HG02588 (cell line): Measurements from ENCODE around the gene EFCAB8.
"Not testable (repeated sequence)": the region's sequence is repeated elsewhere in the genome, so short reads cannot be mapped to it uniquely, and the experiment has no call there.

Experiments used
- ATAC-seq: cut with Tn5 transposase; IDR thresholded peaks from one replicate; pipeline ENCODE4 v1.9.1; 2021; ENCODE audit warnings: mild to moderate bottlenecking, moderate library complexity; ENCODE audit not compliant: unreplicated experiment

EFCAB8 gene

GRCh38 chr20:32839982-32840285 is 18.8 kb upstream of the EFCAB8 start:
- no peak for ATAC-seq

- no peak for ATAC-seq
These were observed 17.5 kb upstream of the EFCAB8 start for GRCh38 chr20:32841174-32841573.

GRCh38 chr20:32841632-32842031 is 17.1 kb upstream of the EFCAB8 start:
- ATAC-seq = no peak

GRCh38 chr20:32842688-32843524 is 15.8 kb upstream of the EFCAB8 start:
- no peak for ATAC-seq

- ATAC-seq = no peak
These were observed 12.9 kb upstream of the EFCAB8 start for GRCh38 chr20:32845786-32846185.

- ATAC-seq = no peak
These were observed 11.9 kb upstream of the EFCAB8 start for GRCh38 chr20:32846852-32847251.

GRCh38 chr20:32847964-32848363 is 10.8 kb upstream of the EFCAB8 start:
- ATAC-seq = no peak

GRCh38 chr20:32848846-32849245 is 9.9 kb upstream of the EFCAB8 start:
- ATAC-seq = no peak

- ATAC-seq = no peak
These were observed 9.1 kb upstream of the EFCAB8 start for GRCh38 chr20:32849577-32849976.

GRCh38 chr20:32855387-32855786 is 3.3 kb upstream of the EFCAB8 start:
- no peak for ATAC-seq

- ATAC-seq = no peak
These were observed 534 bp upstream of the EFCAB8 start for GRCh38 chr20:32858189-32858588.

- ATAC-seq = no peak
These were observed 2.7 kb downstream of the EFCAB8 start for GRCh38 chr20:32861446-32861845.

GRCh38 chr20:32869562-32869961 is 10.8 kb downstream of the EFCAB8 start:
- ATAC-seq = no peak

GRCh38 chr20:32870526-32870925 is 11.8 kb downstream of the EFCAB8 start:
- ATAC-seq = not testable (repeated sequence)

GRCh38 chr20:32870985-32871384 is 12.3 kb downstream of the EFCAB8 start:
- ATAC-seq = no peak

- ATAC-seq = no peak
These were observed 13.0 kb downstream of the EFCAB8 start for GRCh38 chr20:32871627-32872160.

- no peak for ATAC-seq
These were observed 13.5 kb downstream of the EFCAB8 start for GRCh38 chr20:32872266-32872665.

GRCh38 chr20:32875673-32876072 is 16.9 kb downstream of the EFCAB8 start:
- no peak for ATAC-seq

GRCh38 chr20:32877507-32877906 is 18.8 kb downstream of the EFCAB8 start:
- no peak for ATAC-seq

- no peak for ATAC-seq
These were observed 20.1 kb downstream of the EFCAB8 start for GRCh38 chr20:32878820-32879219.

GRCh38 chr20:32879538-32879937 is 20.8 kb downstream of the EFCAB8 start:
- no peak for ATAC-seq

- ATAC-seq = no peak
These were observed 21.9 kb downstream of the EFCAB8 start for GRCh38 chr20:32880635-32881034.

- ATAC-seq = no peak
These were observed 24.4 kb downstream of the EFCAB8 start for GRCh38 chr20:32883081-32883480.
